GM04503 (cell line): ENCODE results near the gene CNTNAP1.

ENCODE experiments used
- DNase-seq: peaks from one replicate; pipeline ENCODE4 v3.0.0-alpha.2; 2012; ENCODE audit warnings: low read depth

The CNTNAP1 gene

DNA sequence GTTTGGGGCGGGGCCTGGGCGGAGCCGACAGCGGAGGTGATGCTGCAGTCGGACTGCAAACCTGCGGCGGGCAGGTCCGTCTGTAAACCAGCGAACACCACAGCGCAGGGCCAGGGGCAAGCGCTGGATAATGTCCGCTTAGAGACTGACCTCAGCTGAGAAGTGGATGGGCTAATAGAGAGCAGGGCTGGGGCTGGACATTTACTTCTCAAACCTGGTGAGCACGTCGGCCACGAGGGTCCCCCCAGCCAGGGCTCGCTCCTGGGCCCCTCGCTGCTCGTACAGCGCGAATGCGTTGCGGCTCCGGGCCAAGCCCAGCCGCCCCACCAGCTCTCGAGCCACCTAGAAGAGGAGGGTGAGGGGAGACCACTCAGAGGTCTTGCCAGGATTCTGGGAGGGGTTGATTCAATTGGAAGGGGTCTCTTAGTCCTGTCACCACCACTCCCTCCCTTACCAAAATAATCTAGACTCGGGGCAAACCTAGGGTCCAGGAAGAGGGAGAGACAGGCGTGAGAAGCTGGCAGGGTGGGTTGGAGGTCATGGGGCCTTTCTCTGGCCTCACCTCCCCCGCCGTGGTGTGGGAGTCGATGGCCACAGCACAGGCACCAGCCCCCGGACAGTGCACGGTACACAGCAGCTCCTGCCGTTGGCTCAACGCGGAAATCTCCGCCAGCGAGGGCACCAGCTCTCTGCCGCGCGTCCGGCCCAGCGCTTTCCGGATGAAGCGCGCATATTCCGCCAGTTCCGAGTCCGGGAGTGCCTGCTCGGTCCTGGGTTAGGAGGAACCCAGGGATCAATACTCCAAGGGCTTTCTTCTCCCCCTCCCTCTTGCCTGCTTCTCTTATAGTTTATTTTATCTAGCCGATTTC is 11.3 kb upstream of the CNTNAP1 start:
- DNase-seq: no peak

DNA sequence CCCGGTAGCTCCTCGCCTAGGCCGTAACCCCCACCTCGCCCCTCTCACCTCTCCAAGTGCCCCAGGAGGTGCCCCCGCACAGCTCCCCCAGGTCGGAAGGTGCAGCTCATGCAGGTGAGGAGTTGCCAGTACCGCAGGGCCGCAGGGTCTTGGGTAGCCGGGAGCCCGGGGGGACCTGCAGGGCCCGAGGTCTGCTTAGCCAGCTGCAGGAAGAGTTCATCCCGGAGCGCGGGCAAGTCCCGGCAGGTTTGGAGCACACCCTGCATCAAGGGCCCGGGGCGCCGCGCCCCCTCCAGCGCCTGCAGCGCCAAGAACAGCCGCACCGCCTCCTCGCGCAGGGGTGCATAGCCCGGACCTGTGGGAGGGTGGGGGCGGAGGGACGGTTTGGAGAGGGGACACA is 10.3 kb upstream of the CNTNAP1 start:
- no peak for DNase-seq

DNA sequence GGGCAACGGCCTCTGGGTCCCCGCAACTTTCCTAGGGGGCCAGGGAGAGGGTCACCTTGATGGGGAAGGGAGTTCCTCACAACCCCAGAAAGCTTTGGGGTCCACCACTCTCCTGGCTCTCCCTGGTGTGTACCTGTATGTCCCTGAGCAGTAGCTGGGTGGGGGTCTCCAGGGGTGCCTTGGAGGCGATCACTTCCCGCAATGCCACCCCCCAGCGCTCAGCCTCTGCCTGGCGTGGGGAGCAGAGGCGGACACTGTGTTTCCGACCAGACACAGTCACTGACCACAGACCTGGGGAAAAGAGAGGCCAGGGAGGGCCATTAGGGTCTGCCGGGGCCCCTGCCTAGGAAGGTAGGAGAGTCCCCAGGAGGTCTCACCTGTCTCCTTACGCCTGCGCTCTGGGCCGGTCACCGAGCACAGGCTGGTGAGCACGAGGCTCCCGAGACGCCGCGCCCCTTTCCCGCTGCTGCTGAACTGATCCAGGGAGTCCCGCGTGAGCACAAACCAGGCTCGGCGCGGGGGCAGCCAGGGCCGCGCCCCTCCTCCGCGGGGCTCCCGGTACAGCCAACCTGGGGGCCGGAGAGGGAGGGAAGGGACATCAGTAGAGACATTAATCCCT is 9.0 kb upstream of the CNTNAP1 start:
- DNase-seq: no peak

DNA sequence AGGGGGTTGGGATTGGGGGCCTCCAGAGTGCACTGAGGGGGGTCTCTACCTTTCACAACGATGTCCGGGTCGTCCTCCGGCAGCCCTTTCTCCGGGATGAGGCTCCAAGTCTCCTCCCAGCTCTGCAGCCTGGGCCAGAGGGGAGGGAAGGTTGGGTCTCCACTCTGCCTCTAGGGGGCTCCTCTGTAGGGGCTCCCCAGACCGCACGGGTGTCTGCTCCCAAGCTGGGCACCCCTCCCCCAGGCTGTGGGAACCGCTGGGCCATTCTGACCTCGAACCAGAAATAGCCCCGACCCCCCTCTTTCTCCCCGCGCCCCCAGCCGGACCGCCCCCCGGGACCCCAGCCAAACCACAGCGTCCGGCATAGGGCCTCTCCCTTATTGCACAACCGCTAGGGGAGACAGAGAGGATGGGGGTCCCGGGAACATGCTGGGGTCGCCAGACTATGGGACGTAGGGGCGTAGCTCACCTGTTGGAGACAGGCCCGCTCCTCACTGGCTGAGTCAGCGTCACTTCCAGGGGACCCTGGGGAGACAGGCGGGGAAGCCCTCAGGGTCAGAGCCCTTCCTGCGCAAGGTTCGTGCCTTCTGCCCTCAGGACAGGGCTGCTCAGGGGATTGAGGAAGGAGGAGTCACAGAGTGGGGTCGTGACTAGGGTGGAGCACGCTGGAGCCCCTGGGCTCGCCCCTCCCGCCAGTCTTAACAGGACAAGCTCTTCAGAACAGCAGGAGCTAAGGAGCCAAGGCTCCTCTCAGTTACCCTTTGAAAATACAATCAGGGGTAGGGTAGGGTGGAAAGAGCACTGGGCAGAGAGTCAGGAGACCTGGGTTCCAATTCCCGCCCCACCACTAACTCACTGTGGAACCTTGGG is 8.2 kb upstream of the CNTNAP1 start:
- no peak for DNase-seq

- DNase-seq: no peak
These were observed 7.5 kb upstream of the CNTNAP1 start for GRCh38 chr17:42674755-42675347.

DNA sequence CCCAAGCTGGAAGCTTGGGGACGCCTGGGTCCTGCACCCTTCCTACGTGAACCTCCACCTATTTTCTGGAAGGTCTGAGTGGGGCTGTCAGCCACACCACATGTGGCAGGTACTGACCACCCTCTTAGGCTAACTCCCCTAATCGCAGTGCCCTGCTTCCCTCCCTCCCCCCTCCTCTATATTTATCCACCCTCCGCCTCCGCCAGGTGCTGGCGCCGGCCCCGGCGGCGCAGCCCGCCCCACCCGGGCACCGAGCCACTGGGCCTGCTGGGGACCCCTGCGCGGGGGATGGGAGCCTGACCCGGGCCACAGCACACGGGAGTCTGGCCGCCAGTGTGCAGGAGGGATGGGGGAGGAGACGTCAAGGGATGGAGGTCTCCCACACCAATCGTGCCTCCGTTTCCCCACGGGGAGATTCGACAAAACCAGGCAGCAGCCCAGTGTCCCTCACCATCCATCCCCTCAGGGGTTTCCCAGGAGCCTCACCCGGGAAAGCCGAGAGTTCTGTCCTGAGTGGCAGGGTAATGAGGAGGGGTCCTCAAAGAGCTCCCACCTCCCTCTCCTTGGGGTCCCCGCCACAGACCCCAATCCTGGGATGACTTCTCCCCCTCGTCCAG is 6.9 kb upstream of the CNTNAP1 start:
- DNase-seq: no peak

DNA sequence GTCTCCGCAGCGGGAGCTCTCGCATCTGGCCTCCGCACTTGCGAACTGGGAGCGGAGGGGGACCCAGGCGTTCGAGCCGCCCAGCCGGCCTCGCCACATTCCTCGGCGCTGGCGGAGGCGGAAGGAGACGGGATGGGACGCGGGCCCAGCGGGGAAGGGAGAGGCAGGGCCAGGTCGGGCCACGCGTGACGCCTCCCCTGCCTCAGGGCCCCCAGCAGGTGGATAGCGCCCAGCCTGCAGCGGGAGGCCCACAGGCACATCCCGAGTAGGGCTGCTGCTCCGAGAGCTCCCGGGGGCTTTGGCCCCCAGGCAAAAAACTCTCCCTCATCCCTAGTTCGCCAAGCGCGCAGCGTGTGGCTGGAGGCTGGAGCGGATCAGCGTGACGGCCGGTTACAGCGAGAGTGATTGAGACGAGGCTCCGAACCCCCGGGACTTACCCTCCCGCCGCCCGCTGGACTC is 6.3 kb upstream of the CNTNAP1 start:
- DNase-seq: no peak

GRCh38 chr17:42676424-42677011 is 5.8 kb upstream of the CNTNAP1 start, which contains the start of gene PLEKHH3:
Gene PLEKHH3 (minus strand): TSS chr17:42676994. CDS start chr17:42676563, 431 bp downstream.
- DNase-seq: no peak

DNA sequence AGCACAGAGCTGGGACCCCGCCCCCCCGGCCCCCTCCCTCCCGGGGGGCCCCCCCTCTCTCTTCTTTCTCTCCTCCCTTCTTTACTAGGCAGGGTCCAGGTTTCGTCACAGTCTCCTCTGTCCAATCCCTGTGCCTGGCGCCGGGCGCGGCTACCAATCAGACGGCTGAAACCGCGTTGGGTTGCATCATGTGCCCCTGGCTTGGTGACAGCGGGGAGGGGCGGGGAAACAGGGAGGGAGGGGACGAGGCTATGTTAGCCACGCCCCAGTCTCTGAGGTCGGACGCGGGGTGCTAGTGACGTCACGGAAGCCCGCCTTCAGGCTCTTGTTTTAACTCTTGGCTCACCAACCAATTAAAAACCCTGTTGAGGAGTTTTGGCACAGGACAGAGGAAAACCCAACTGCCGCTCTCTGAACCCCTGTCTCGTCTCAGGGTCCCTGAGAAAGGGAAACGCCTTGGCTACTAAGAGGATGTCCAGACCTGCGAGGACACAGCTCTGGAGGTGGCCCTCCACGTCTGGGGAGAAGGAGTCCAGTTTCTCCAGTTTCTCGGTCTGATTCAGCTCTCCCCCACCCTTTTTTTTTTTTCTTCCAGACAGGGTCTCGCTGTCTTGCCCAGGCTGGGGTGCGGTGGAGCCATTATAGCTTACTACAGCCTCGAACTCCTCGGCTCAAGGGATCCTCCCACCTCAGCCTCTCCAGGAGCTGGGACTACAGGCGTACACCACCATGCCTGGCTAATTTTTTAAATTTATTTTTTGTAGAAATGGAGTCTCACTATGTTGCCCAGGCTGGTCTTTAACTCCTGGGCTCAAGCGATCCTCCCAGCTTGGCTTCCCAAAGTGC is 5.1 kb upstream of the CNTNAP1 start:
- DNase-seq: peak; percentile 93

DNA sequence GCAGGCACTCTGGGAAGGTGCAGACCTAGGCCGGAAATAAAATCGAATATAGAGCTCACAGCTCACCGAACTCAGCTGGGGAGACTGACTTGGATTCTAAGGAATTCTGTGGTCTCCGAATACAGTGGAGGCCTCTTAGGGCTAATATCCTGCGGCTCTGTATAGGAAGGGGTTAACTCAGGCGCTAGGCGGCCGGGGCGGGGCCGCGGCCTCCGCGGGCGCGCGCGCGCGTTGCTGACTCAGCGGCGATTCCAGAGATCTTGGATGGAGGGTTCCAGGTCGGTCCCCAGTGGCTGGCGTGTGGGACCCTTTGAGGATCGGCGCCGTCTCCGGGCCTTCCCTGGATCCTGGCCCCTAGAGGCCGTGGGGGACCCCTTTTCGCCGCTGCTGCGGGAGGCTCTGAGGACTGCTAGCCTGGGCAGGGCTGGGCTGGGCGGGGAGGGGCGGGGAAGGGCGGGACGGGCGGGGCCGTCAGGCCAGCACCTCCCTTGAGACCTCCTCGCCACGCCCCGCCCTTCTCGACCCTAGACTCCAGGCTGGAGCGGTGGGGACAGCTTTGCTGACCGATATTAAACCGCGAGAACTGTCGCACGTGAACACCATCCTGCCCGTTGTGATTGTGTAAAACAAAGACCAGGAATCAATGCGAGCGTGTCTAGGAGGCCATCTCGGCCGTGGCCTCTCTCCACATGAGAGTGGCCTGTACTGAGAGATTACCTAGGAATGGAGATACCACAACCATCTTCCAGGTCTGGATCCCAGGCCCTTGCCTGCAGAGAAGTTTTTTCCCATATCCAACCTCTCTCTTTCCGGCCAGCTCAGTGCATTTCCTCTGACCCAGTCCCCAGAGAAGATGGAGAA is 4.2 kb upstream of the CNTNAP1 start:
- peak; percentile 69 for DNase-seq

DNA sequence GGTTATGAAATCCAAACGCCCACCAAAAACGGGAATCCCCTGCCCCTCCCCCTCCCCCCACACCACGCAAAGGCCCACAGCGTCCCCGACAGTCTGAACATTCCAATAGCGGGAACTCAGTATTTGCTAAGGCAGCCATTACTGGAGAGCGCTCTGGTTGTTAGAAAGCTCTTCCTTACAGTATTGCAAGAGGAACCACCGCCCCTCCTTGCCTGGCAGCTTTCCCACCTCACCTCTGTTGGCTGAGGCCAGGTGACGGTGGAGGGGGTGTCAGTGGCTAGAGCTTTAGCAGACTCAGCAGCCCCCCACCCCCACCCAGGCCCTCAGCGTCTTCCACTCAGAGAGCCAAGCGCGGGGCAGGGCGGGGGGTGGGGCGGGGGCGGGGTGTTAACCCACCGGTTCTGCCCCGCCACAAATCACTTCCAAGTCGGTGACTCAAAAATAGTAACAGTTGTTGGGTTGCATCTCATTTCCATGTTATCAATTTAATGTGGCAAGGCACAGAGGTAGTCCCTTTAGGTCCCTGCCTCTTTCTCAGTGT is 3.3 kb upstream of the CNTNAP1 start:
- no peak for DNase-seq

DNA sequence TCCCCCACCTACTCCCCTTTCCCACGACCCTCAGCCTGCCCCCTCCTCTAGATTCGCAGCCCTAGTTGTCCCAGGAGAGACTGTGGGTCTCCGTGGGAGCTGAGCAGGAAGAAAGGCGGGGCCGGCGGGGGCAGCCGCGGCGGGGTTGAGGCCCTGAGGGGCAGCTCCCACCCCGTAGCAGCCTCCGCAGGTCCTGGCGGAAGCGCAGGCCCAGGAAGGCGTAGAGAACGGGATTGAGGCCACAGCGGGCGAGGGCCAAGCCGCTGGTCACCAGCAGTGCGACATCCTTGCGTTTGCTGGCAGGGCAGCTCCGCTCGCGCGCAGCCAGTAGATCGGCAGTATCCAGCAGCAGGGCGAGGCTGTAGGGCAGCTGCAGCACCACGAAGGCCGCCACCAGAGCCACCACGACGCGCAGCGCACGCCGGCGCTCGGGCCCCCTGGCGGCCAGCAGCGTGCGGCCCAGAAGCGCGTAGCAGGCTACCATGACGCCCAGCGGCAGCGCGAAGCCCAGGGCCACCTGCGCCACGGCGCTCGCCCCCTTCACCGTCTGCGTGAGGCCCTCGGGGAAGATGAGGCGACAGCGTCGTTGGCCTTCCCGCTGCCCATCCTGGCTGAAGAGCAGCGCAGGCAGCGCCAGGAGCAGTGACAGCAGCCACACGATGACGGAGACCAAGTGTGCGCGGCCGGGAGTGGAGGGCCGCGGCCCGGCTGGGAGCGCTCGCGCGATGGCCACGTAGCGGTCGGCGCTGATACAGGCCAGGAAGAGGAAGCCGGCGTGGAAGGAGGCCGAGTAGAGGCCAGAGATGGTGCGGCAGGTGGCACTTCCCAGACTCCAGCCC is 2.6 kb upstream of the CNTNAP1 start:
- no peak for DNase-seq

- DNase-seq: no peak
These were observed 2.0 kb upstream of the CNTNAP1 start for GRCh38 chr17:42680331-42680808.

- no peak for DNase-seq
These were observed 532 bp downstream of the CNTNAP1 start for GRCh38 chr17:42682722-42683403.

DNA sequence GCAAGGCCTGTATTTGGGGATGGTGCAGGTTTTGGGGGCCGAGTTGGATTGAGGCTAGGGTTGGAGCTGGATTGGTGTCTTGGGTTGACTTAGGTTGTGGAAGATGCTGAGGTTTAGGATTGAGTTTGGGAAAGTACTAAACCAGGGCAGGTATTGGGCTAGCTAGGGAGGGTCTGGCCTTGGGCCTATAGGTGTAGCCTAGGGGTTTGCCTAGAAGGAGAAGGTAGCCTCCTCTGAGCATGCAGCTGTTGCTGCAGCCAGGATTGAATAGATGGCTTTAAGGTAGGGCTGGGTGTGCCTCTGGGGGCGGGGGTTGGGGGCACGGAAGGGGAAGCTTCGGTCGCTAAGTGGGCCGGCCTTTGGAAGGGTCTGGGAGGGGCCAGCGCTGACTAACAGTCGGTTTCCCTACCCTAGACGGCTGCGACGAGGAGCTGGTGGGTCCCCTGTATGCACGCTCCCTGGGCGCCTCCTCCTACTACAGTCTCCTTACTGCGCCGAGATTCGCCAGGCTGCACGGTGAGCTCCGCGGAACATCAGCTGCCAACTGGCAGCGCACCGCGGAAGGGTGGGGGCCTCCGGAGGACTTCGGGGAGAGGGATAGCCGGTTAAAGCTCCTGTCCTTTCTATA is 1.2 kb downstream of the CNTNAP1 start:
- DNase-seq: no peak

GRCh38 chr17:42684929-42685556 is 2.7 kb downstream of the CNTNAP1 start:
- DNase-seq: no peak
